Iris pigment epithelial cell (primary cell): ENCODE results near the gene RPP30.

ENCODE experiments used
- DNase-seq: peaks from one replicate; pipeline ENCODE4 v3.0.0-alpha.2; 2011; ENCODE audit warnings: low read depth

Gene RPP30

GRCh38 chr10:90944749-90945148, 73.0 kb downstream of the RPP30 start:
- DNase-seq, result no peak

GRCh38 chr10:90945491-90946070, 73.8 kb downstream of the RPP30 start:
- no peak for DNase-seq

- peak; percentile 70 for DNase-seq
Measured at GRCh38 chr10:90947030-90947960, 75.5 kb downstream of the RPP30 start.
